PC-9 (cell line): ENCODE measurements around the gene CASQ2. TPM values are rescaled to one million over a fixed set of nuclear protein-coding genes. Genes with fewer than 3 reads are reported as not detected.

Experiments
- BruUV-seq: library from RNA; stranded (reverse); fragments of 400-500 nt; replicated peaks from 2 replicates; lab custom pipeline; 2021; lab: Mats Ljungman, UMichigan
- CTCF ChIA-PET: fragments of 300-600 bp; sonication (Branson Sonifier 250); formaldehyde crosslinking; loops from one replicate; lab custom pipeline; 2022; ENCODE audit warnings: antibody characterized with exemption; lab: Charles Lee
- POLR2A ChIA-PET: fragments of 300-600 bp; sonication (Branson Sonifier 250); formaldehyde crosslinking; loops from one replicate; lab custom pipeline; 2022; ENCODE audit warnings: antibody characterized with exemption; ENCODE audit not compliant: unreplicated experiment; lab: Charles Lee
- DNase-seq, 2 experiments: peaks; one replicate each; pipeline versions ENCODE4 v3.0.0 to v3.0.0-alpha.2; 2015 to 2022; ENCODE audit warnings: mixed read lengths in 1 of 2
- H2AFZ ChIP-seq: fragments of 200-600 bp; sonication (generic); 2 replicates; pipeline ENCODE4 v1.8.1; 2017; ENCODE audit warnings: antibody characterized with exemption
- H3F3A ChIP-seq: fragments of 200-600 bp; sonication (generic); 2 replicates; pipeline ENCODE4 v1.8.1; 2017; ENCODE audit warnings: antibody characterized with exemption, mild to moderate bottlenecking, low read depth; ENCODE audit not compliant: insufficient read depth
- H3K27ac ChIP-seq: fragments of 200-600 bp; sonication (generic); 2 replicates; pipeline ENCODE4 v1.6.1; 2016; ENCODE audit warnings: mixed run types
- H3K27me3 ChIP-seq: fragments of 200-600 bp; sonication (generic); 2 replicates; pipeline ENCODE4 v1.6.1; 2016; ENCODE audit warnings: low read depth, mixed run types; ENCODE audit not compliant: insufficient read depth
- H3K36me3 ChIP-seq: fragments of 200-600 bp; sonication (generic); 2 replicates; pipeline ENCODE4 v1.6.1; 2016; ENCODE audit warnings: low read depth, mixed run types
- H3K4me1 ChIP-seq: fragments of 200-600 bp; sonication (generic); replicated peaks from 2 replicates; pipeline ENCODE4 v1.6.1; 2016; ENCODE audit warnings: mixed run types; ENCODE audit not compliant: insufficient read depth
- H3K4me2 ChIP-seq: fragments of 200-600 bp; sonication (generic); 2 replicates; pipeline ENCODE4 v1.6.1; 2017; ENCODE audit warnings: mixed run types
- H3K4me3 ChIP-seq: fragments of 200-600 bp; sonication (generic); 2 replicates; pipeline ENCODE4 v1.6.1; 2016; ENCODE audit warnings: mixed run types
- H3K79me2 ChIP-seq: fragments of 200-600 bp; sonication (generic); 2 replicates; pipeline ENCODE4 v1.6.1; 2017; ENCODE audit warnings: low read depth, mixed run types
- H3K9me2 ChIP-seq: fragments of 200-600 bp; sonication (generic); 2 replicates; pipeline ENCODE4 v1.8.1; 2017; ENCODE audit warnings: mild to moderate bottlenecking; ENCODE audit not compliant: insufficient read depth
- H3K9me3 ChIP-seq: fragments of 200-600 bp; sonication (generic); 2 replicates; pipeline ENCODE4 v1.8.1; 2016; ENCODE audit warnings: low read depth; ENCODE audit not compliant: insufficient read depth
- H4K20me1 ChIP-seq: fragments of 200-600 bp; sonication (generic); 2 replicates; pipeline ENCODE4 v1.8.1; 2017; ENCODE audit not compliant: insufficient read depth
- CTCF ChIP-seq: fragments of 200-600 bp; sonication (generic); conservative IDR thresholded peaks from 2 replicates; pipeline ENCODE4 v1.6.1; 2017; ENCODE audit warnings: mixed run types, antibody characterized with exemption, mild to moderate bottlenecking, moderate library complexity
- EZH2 ChIP-seq: fragments of 200-600 bp; sonication (generic); IDR thresholded peaks from 2 replicates; pipeline ENCODE4 v1.8.0; 2017; ENCODE audit warnings: antibody characterized with exemption, low read depth
- intact Hi-C: fragments of 100-400 bp; cut with micrococcal nuclease; formaldehyde crosslinking; loops from one replicate; pipeline ENCODE4 v1.10.0; 2022; ENCODE audit not compliant: unreplicated experiment
- total RNA-seq: library from RNA; stranded (reverse); gene quantifications from 2 replicates; pipeline ENCODE4 v1.2.3, GENCODE V29; 2021

The CASQ2 gene
- total RNA-seq, 1 experiment from 2014 or later, result not detected

DNA sequence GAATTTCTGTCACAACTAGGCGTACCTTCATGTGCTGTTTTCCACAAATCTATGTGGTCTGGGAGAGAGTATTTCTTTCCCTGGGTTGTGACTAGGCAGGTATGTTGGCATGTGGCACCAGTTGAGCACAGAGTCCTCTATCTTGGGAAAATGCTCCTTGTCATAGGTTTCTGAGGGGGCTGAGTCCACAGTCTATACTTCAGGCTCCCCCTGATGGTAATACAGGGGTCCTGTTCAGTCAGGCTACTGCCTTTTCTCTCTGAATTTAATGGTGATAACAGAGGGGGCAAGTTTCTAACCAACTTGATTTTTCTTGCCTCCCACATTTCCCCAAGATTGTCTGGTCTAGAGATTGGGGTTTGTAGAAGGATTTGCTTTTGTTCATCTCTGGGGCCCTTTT is 90.9 kb downstream of the CASQ2 start:
- Histone ChIP-seq H3K9me3 (no peaks in the 10 kb centered on the region), H3K36me3 (peaks cover 31% of the 10 kb centered on the region), H4K20me1 (no peaks in the 10 kb centered on the region), H2AFZ (no peak overlapping the region), H3K27me3 (no peaks in the 10 kb centered on the region), H3K4me3 (no peak overlapping the region), H3F3A (peaks cover 27% of the 10 kb centered on the region), H3K4me1 (peaks cover 49% of the 10 kb centered on the region), H3K27ac (peak overlapping the region; percentile 57), H3K79me2 (peaks cover 64% of the 10 kb centered on the region), H3K4me2 (no peak overlapping the region; the same call in 1 of the 2 replicates), H3K9me2 (no peaks in the 10 kb centered on the region)
- no peak for DNase-seq
- CTCF ChIA-PET, result interaction anchor here (2.0 kb wide), 1 partner anchor 29 kb away, joined by 11 read pairs; no protein-coding TSS in a partner anchor
- no peak for TF ChIP-seq CTCF
- TF ChIP-seq EZH2, result no peak
- no TSS peak for BruUV-seq
- POLR2A ChIA-PET, result no interaction called here
- intact Hi-C loops, result no loop called here

- H2AFZ ChIP-seq, result no peak overlapping the region
- TF ChIP-seq CTCF (no peak), EZH2 (no peak)
- no peak overlapping the region; the same call in 1 of the 2 replicates for H3K4me2 ChIP-seq
- H3K27ac ChIP-seq, result peak overlapping the region; percentile 57
- no peak overlapping the region for H3K4me3 ChIP-seq
- BruUV-seq, result no TSS peak
- ChIA-PET POLR2A (no interaction called here), CTCF (no interaction called here)
- H3K9me2 ChIP-seq, result no peaks in the 10 kb centered on the region
- H3K79me2 ChIP-seq, result peaks cover 68% of the 10 kb centered on the region
- peaks cover 53% of the 10 kb centered on the region for H3K4me1 ChIP-seq
- H3K9me3 ChIP-seq, result no peaks in the 10 kb centered on the region
- H3K36me3 ChIP-seq, result peaks cover 28% of the 10 kb centered on the region
- no peaks in the 10 kb centered on the region for H4K20me1 ChIP-seq
- peaks cover 27% of the 10 kb centered on the region for H3F3A ChIP-seq
- intact Hi-C loops, result no loop called here
- no peaks in the 10 kb centered on the region for H3K27me3 ChIP-seq
- DNase-seq, result peak in 1 of 2 experiments; percentile 69
Observed at GRCh38 chr1:115677182-115677555, 91.3 kb downstream of the CASQ2 start.

GRCh38 chr1:115676498-115677181 is 91.9 kb downstream of the CASQ2 start:
- peaks cover 73% of the 10 kb centered on the region for H3K79me2 ChIP-seq
- H3K4me2 ChIP-seq, result no peak overlapping the region
- H2AFZ ChIP-seq, result no peak overlapping the region
- no peaks in the 10 kb centered on the region for H3K9me3 ChIP-seq
- no peaks in the 10 kb centered on the region for H4K20me1 ChIP-seq
- POLR2A ChIA-PET, result interaction anchor here (0.6 kb wide), 1 partner anchor 106 kb away, joined by 3 read pairs; no protein-coding TSS in a partner anchor
- no TSS peak for BruUV-seq
- peak overlapping the region; percentile 57 for H3K27ac ChIP-seq
- peaks cover 25% of the 10 kb centered on the region for H3K36me3 ChIP-seq
- H3K4me1 ChIP-seq, result peaks cover 59% of the 10 kb centered on the region
- no peaks in the 10 kb centered on the region for H3K27me3 ChIP-seq
- intact Hi-C loops, result no loop called here
- H3K4me3 ChIP-seq, result no peak overlapping the region
- no peaks in the 10 kb centered on the region for H3K9me2 ChIP-seq
- H3F3A ChIP-seq, result peaks cover 27% of the 10 kb centered on the region
- DNase-seq, result peak in 1 of 2 experiments; percentile 24
- no peak for TF ChIP-seq EZH2
- no peak for TF ChIP-seq CTCF
- CTCF ChIA-PET, result interaction anchor here (1.0 kb wide), 1 partner anchor 30 kb away, joined by 8 read pairs; no protein-coding TSS in a partner anchor
